Testis (tissue), 3 donors: ENCODE results near the gene KDM4F. TPM values are rescaled to one million over a fixed set of nuclear protein-coding genes. Genes with fewer than 3 reads are reported as not detected.

Source experiments
- DNase-seq: peaks from one replicate; pipeline ENCODE4 v3.0.0-alpha.2; 2019
- H3K27ac ChIP-seq, 2 donors: fragments of 200-600 bp; sonication (generic); one replicate each; pipeline ENCODE4 v1.5.1; 2019
- H3K27me3 ChIP-seq: fragments of 200-600 bp; sonication (generic); one replicate; pipeline ENCODE4 v1.5.1; 2019
- H3K36me3 ChIP-seq: fragments of 200-600 bp; sonication (generic); one replicate; pipeline ENCODE4 v1.5.1; 2017; ENCODE audit warnings: low read depth; ENCODE audit errors: missing control alignments
- H3K4me1 ChIP-seq: fragments of 200-600 bp; sonication (generic); one replicate; pipeline ENCODE4 v1.5.1; 2019
- H3K4me3 ChIP-seq, 2 donors: fragments of 200-600 bp; sonication (generic); one replicate each; pipeline ENCODE4 v1.5.1; 2017 to 2019
- H3K9me3 ChIP-seq: fragments of 200-600 bp; sonication (generic); one replicate; pipeline ENCODE4 v1.5.1; 2017
- CTCF ChIP-seq, 3 experiments: fragments of 450-650 bp in 2 of 3; fragments of 200-600 bp in 1 of 3; sonication (generic) in 1 of 3; IDR thresholded peaks; one replicate each; pipeline ENCODE4 v1.5.1; 2016 to 2019; ENCODE audit warnings: antibody characterized with exemption in 3 of 3, mild to moderate bottlenecking in 2 of 3, moderate library complexity in 1 of 3
- POLR2A ChIP-seq: fragments of 450-650 bp; IDR thresholded peaks from one replicate; pipeline ENCODE4 v1.6.1; 2017; ENCODE audit warnings: antibody characterized with exemption, mild to moderate bottlenecking, moderate library complexity
- WGBS, 2 donors: methylation state at CpG; one replicate each; pipeline ENCODE4 v1.1.5; 2018; 5-methylcytosine and 5-hydroxymethylcytosine counted together
- intact Hi-C: fragments of 100-400 bp; cut with DNase I; formaldehyde crosslinking; loops from one replicate; pipeline ENCODE4 v1.15.1; 2023; ENCODE audit warnings: low total_unique reads
- polyA plus RNA-seq: library from polyadenylated mRNA; stranded (reverse); fragments of 350-450 nt; fragmentation: Illumina TruSeq; extraction: RNeasy Lipid Tissue Mini Kit (QIAGEN cat#74804); gene quantifications from one replicate; pipeline ENCODE4 v1.2.3, GENCODE V29; 2014; ENCODE audit warnings: low read depth, low replicate concordance; ENCODE audit not compliant: insufficient read depth
- total RNA-seq, 2 donors: library from RNA; depleted of rRNA; stranded (reverse); fragments of >200 nt; gene quantifications; one replicate each; pipeline ENCODE4 v1.2.3, GENCODE V29; 2016

Gene KDM4F
- total and polyA plus RNA-seq, 3 donors from 2014 or later = 0.55 TPM; not detected in 2

GRCh38 chr11:95067841-95068219, 18.6 kb downstream of the KDM4F start:
- no peaks in the 10 kb centered on the region for H3K36me3 ChIP-seq
- 0% methylated on average over 16 of the region's 16 CpGs for WGBS, 2 donors
- peaks cover 7% of the 10 kb centered on the region for H3K4me1 ChIP-seq
- H3K27me3 ChIP-seq = no peaks in the 10 kb centered on the region
- intact Hi-C loops = loop anchor here (5.0 kb wide), 1 partner anchor 84 kb away; no protein-coding TSS in a partner anchor
- TF ChIP-seq POLR2A (no peak), CTCF (IDR thresholded peaks at IDR 0.05) (no peak)
- DNase-seq = no peak
- H3K27ac ChIP-seq = peak overlapping the region; percentile 97
- peak overlapping the region; percentile 80 to 84 for H3K4me3 ChIP-seq
- no peaks in the 10 kb centered on the region for H3K9me3 ChIP-seq

GRCh38 chr11:95068549-95068948, 19.3 kb downstream of the KDM4F start:
- no peaks in the 10 kb centered on the region for H3K27me3 ChIP-seq
- no peaks in the 10 kb centered on the region for H3K36me3 ChIP-seq
- 2 to 5% methylated on average over 5 of the region's 5 CpGs for WGBS, 2 donors
- no peaks in the 10 kb centered on the region for H3K9me3 ChIP-seq
- intact Hi-C loops = loop anchor here (5.0 kb wide), 1 partner anchor 84 kb away; no protein-coding TSS in a partner anchor
- H3K4me1 ChIP-seq = peaks cover 7% of the 10 kb centered on the region
- no peak for TF ChIP-seq POLR2A
- peak overlapping the region; percentile 80 to 84 for H3K4me3 ChIP-seq
- peak; percentile 94 for DNase-seq
- H3K27ac ChIP-seq = peak overlapping the region; percentile 97

GRCh38 chr11:95070471-95070870, 21.2 kb downstream of the KDM4F start:
- H3K4me3 ChIP-seq = no peak overlapping the region
- 83 to 87% methylated on average over 1 of the region's 1 CpG for WGBS, 2 donors
- intact Hi-C loops = no loop called here

GRCh38 chr11:95072948-95073347, 23.7 kb downstream of the KDM4F start:
- H3K4me3 ChIP-seq = no peak overlapping the region
- no peak overlapping the region for H3K27ac ChIP-seq
- H3K36me3 ChIP-seq = no peaks in the 10 kb centered on the region
- DNase-seq = no peak
- no peaks in the 10 kb centered on the region for H3K9me3 ChIP-seq
- TF ChIP-seq POLR2A (no peak), CTCF (IDR thresholded peaks at IDR 0.05) (no peak)
- H3K4me1 ChIP-seq = peaks cover 27% of the 10 kb centered on the region
- intact Hi-C loops = no loop called here
- H3K27me3 ChIP-seq = no peaks in the 10 kb centered on the region

More at GRCh38 chr11:95070471-95070870, 21.2 kb downstream of the KDM4F start:
- H3K36me3 ChIP-seq = no peaks in the 10 kb centered on the region
- TF ChIP-seq CTCF (IDR thresholded peaks at IDR 0.05) (no peak), POLR2A (no peak)
- H3K27me3 ChIP-seq = no peaks in the 10 kb centered on the region
- no peak for DNase-seq
- no peaks in the 10 kb centered on the region for H3K9me3 ChIP-seq
- peaks cover 18% of the 10 kb centered on the region for H3K4me1 ChIP-seq
- H3K27ac ChIP-seq = no peak overlapping the region

GRCh38 chr11:95074792-95075563, 25.8 kb downstream of the KDM4F start:
- TF ChIP-seq CTCF (IDR thresholded peaks at IDR 0.05) (no peak), POLR2A (no peak)
- Histone ChIP-seq H3K27ac (peak overlapping the region in 1 of 2 donors; percentile 28), H3K4me1 (peaks cover 21% of the 10 kb centered on the region), H3K27me3 (no peaks in the 10 kb centered on the region), H3K9me3 (no peaks in the 10 kb centered on the region), H3K4me3 (no peak overlapping the region), H3K36me3 (no peaks in the 10 kb centered on the region)
- DNase-seq = peak; percentile 91
- intact Hi-C loops = no loop called here
- 30 to 42% methylated on average over 8 of the region's 8 CpGs for WGBS, 2 donors
